ENCODE results near the gene IFNE. TPM values are rescaled to one million over a fixed set of nuclear protein-coding genes. Genes with fewer than 3 reads are reported as not detected.

The IFNE gene
- total RNA-seq, 2 donors from 2014 or later = not detected

DNA sequence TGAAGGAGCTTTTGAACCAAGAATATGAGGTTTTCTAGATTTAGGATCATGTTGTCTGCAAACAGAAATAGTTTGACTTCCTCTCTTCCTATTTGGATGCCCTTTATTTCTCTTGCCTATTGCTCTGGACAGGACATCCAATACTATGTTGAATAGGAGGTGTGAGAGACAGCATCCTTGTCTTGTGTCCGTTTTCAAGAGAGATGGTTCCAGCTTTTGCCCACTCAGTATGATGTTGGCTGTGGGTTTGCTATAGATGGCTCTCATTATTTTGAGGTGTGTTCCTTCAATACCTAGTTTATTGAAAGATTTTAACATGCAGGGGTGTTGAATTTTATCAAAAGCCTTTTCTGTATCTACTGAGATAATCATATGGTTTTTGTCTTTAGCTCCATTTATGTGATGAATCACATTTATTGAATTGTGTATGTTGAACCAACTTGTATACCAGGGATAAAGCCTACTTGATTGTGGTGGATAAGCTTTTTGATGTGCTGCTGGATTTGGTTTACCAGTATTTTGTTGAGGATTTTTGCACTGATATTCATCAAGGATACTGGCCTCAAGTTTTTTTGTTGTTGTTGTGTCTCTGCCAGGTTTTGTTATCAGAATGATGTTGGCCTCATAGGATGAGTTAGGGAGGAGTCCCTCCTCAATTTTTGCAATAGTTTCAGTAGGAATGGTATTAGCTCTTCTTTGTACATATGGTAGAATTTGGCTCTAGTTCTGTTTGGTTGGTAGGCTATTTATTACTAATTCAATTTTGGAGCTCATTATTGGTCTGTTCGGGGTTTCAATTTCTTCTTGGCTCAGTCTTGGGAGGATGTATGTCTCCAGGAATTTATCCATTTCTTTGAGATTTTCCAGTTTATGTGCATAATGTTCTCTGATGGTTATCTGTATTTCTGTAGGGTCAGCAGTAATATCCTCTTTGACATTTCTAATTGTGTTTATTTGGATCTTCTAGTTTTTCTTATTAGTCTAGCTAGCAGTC, 41.2 kb upstream of the IFNE start:
- Histone ChIP-seq H3K9me3 (no peaks in the 10 kb centered on the region), H3K27me3 (replicated peaks; ENCODE audit: insufficient read depth) (no peaks in the 10 kb centered on the region), H3K27ac (no peak overlapping the region), H3K4me3 (no peak overlapping the region), H3K4me1 (ENCODE audit: control insufficient read depth in 1 of 2, low read depth in 2 of 2) (no peaks in the 10 kb centered on the region), H3K36me3 (no peaks in the 10 kb centered on the region)
- DNase-seq (ENCODE audit: low spot score) (no peak), ATAC-seq (ENCODE audit: insufficient number of reproducible peaks, low FRiP score, low read depth) (no peak)
- TF ChIP-seq, protein P1, sequence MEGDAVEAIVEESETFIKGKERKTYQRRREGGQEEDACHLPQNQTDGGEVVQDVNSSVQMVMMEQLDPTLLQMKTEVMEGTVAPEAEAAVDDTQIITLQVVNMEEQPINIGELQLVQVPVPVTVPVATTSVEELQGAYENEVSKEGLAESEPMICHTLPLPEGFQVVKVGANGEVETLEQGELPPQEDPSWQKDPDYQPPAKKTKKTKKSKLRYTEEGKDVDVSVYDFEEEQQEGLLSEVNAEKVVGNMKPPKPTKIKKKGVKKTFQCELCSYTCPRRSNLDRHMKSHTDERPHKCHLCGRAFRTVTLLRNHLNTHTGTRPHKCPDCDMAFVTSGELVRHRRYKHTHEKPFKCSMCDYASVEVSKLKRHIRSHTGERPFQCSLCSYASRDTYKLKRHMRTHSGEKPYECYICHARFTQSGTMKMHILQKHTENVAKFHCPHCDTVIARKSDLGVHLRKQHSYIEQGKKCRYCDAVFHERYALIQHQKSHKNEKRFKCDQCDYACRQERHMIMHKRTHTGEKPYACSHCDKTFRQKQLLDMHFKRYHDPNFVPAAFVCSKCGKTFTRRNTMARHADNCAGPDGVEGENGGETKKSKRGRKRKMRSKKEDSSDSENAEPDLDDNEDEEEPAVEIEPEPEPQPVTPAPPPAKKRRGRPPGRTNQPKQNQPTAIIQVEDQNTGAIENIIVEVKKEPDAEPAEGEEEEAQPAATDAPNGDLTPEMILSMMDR (IDR thresholded peaks at IDR 0.05) = no peak

DNA sequence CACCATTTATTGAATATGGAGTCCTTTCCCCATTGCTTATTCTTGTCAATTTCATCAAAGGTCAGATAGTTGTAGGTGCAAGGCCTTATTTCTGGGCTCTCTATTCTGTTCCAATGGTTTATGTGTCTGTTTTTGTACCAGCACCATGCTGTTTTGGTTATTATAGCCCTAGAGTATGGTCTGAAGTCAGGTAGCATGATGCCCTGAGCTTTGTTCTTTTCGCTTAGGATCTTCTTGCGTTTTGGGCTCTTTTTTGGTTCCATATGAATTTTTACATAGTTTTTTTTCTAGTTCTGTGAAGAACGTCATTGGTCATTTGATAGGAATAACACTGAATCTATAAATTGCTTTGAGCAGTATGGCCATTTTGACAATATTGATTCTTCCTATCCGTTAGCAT, 40.2 kb upstream of the IFNE start:
- no peak overlapping the region for H3K4me3 ChIP-seq
- ATAC-seq (ENCODE audit: insufficient number of reproducible peaks, low FRiP score, low read depth) = no peak
- no peaks in the 10 kb centered on the region for H3K4me1 ChIP-seq (ENCODE audit: control insufficient read depth in 1 of 2, low read depth in 2 of 2)
- TF ChIP-seq, protein P1 (IDR thresholded peaks at IDR 0.05) = no peak
- DNase-seq (ENCODE audit: low spot score) = no peak
- H3K9me3 ChIP-seq = no peaks in the 10 kb centered on the region
- no peak overlapping the region for H3K27ac ChIP-seq
- H3K27me3 ChIP-seq (replicated peaks; ENCODE audit: insufficient read depth) = no peaks in the 10 kb centered on the region
- no peaks in the 10 kb centered on the region for H3K36me3 ChIP-seq

DNA sequence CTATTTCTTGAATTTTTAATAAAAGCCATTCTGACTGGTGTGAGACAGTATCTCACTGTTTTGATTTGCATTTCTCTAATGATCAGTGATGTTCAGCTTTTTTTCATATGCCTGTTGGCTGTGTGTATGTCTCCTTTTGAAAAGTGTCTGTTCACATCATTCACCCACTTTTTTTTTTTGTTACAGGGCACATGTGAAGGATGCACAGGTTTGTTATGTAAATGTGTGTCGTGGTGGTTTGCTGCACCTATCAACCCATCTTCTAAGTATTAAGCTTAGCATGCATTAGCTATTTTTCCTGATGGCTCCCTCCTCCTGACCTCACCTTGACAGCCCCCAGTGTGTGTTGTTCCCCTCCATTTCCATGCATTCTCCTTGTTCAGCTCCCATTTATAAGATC, 39.3 kb upstream of the IFNE start:
- Histone ChIP-seq H3K4me1 (ENCODE audit: control insufficient read depth in 1 of 2, low read depth in 2 of 2) (no peaks in the 10 kb centered on the region), H3K27ac (no peak overlapping the region), H3K36me3 (no peaks in the 10 kb centered on the region), H3K9me3 (no peaks in the 10 kb centered on the region), H3K4me3 (no peak overlapping the region), H3K27me3 (replicated peaks; ENCODE audit: insufficient read depth) (no peaks in the 10 kb centered on the region)
- DNase-seq (ENCODE audit: low spot score) (no peak), ATAC-seq (ENCODE audit: insufficient number of reproducible peaks, low FRiP score, low read depth) (no peak)
- TF ChIP-seq, protein P1 (IDR thresholded peaks at IDR 0.05) = no peak

DNA sequence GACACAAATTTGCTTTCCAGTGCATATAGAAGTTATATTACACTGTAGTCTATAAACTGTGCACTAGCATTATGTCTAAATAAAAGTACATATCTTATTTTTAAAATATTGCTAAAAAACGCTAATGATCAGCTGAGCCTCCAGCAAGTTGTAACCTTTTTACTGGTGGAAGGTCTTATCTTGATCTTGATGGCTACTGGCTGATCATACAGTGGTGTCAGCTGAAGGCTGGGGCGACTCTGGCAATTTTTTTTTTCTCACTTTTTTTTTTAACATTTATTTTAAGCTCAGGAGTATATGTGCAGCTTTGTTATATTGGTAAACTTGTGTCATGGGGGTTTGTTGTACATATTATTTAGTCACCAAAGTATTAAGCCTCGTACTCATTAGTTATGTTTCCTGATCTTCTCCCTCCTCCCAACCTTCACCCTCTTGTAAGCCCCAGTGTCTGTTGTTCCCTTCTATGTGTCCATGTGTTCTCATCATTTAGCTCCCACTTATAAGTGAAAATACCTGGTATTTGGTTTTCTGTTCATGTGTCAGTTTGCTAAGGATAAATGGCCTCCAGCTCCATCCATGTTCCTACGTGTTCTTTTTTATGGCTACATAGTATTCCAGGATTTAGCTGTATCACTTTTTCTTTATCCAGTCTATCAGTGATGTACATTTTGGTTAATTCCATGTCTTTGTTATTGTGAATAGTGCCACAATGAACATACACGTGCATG, 38.6 kb upstream of the IFNE start:
- H3K36me3 ChIP-seq = no peaks in the 10 kb centered on the region
- no peak overlapping the region for H3K27ac ChIP-seq
- TF ChIP-seq, protein P1 (IDR thresholded peaks at IDR 0.05) = no peak
- no peaks in the 10 kb centered on the region for H3K4me1 ChIP-seq (ENCODE audit: control insufficient read depth in 1 of 2, low read depth in 2 of 2)
- no peak overlapping the region for H3K4me3 ChIP-seq
- H3K27me3 ChIP-seq (replicated peaks; ENCODE audit: insufficient read depth) = no peaks in the 10 kb centered on the region
- no peaks in the 10 kb centered on the region for H3K9me3 ChIP-seq
- no peak for ATAC-seq (ENCODE audit: insufficient number of reproducible peaks, low FRiP score, low read depth)
- DNase-seq (ENCODE audit: low spot score) = no peak

DNA sequence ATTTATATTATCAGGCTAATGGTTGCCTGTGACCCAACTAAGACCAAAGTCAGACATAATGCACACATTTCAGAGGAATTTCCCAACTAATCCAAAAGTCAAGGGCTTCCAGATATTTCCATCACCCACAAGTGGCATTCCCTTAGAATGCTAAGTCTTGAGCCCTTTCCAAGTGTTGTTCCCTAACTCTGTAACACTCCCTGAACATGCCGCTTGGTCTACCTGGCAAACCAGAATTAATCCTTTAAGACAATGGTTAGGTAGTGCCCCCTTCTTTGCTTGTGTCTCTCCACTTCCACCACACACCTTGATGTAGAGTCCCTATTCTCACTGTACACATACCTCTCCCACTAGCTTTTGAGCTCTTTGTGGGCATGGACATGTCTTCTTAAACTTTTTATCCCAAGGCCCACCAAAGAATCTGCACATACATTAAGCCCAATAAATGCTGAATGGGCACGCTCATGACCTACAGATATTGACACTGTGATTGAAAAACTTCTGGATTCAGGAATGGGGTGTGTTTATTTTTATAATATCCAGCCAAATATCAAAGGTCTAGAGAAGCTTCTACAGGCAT, 37.8 kb upstream of the IFNE start:
- H3K4me3 ChIP-seq = no peak overlapping the region
- DNase-seq (ENCODE audit: low spot score) (no peak), ATAC-seq (ENCODE audit: insufficient number of reproducible peaks, low FRiP score, low read depth) (no peak)
- H3K36me3 ChIP-seq = no peaks in the 10 kb centered on the region
- no peak overlapping the region for H3K27ac ChIP-seq
- no peaks in the 10 kb centered on the region for H3K27me3 ChIP-seq (replicated peaks; ENCODE audit: insufficient read depth)
- TF ChIP-seq, protein P1 (IDR thresholded peaks at IDR 0.05) = no peak
- no peaks in the 10 kb centered on the region for H3K4me1 ChIP-seq (ENCODE audit: control insufficient read depth in 1 of 2, low read depth in 2 of 2)
- no peaks in the 10 kb centered on the region for H3K9me3 ChIP-seq

All from thoracic aorta (tissue), 2 donors.